Stomach (tissue), 9 donors: ENCODE results near the gene GPC6. TPM values are rescaled to one million over a fixed set of nuclear protein-coding genes. Genes with fewer than 3 reads are reported as not detected.

Source experiments
- DNase-seq, 2 donors: peaks; one replicate each; pipeline versions ENCODE4 v3.0.0 to v3.0.0-alpha.2; 2013 to 2019
- H3K27ac ChIP-seq, 5 donors: fragments of 200-600 bp in 4 of 5; sonication (generic) in 4 of 5; one replicate each; pipeline ENCODE4 v1.5.1; 2013 to 2019; ENCODE audit warnings: mild to moderate bottlenecking in 1 of 5, moderate library complexity in 1 of 5
- H3K27me3 ChIP-seq, 3 donors: fragments of 200-600 bp; sonication (generic); one replicate each; pipeline ENCODE4 v1.5.1; 2017 to 2019; ENCODE audit warnings: mixed run types in 1 of 3
- H3K36me3 ChIP-seq, 4 donors: fragments of 200-600 bp; sonication (generic); 1 replicate in 3 of 4; 2 replicates in 1 of 4; pipeline ENCODE4 v1.5.1; 2016 to 2019
- H3K4me1 ChIP-seq, 4 donors: fragments of 200-600 bp; sonication (generic); one replicate each; pipeline ENCODE4 v1.5.1; 2016 to 2019
- H3K4me3 ChIP-seq, 4 donors: fragments of 200-600 bp; sonication (generic) in 3 of 4; one replicate each; pipeline ENCODE4 v1.5.1; 2016 to 2019; ENCODE audit warnings: mild to moderate bottlenecking in 1 of 4
- H3K9me3 ChIP-seq, 4 donors: fragments of 200-600 bp; sonication (generic); one replicate each; pipeline ENCODE4 v1.5.1; 2016 to 2019
- CTCF ChIP-seq, 7 experiments: fragments of 450-650 bp in 4 of 7; fragments of 200-600 bp in 3 of 7; sonication (generic) in 3 of 7; IDR thresholded peaks; one replicate each; pipeline ENCODE4 v1.5.1; 2016 to 2019; ENCODE audit warnings: antibody characterized with exemption in 7 of 7, control low read depth in 2 of 7, mild to moderate bottlenecking in 1 of 7
- EP300 ChIP-seq: sonication (generic); formaldehyde crosslinking; IDR thresholded peaks from one replicate; pipeline ENCODE4 v1.6.1; 2017; ENCODE audit warnings: antibody characterized with exemption
- POLR2A ChIP-seq, 4 donors: fragments of 450-650 bp; IDR thresholded peaks; one replicate each; pipeline ENCODE4 v1.6.1; 2016; ENCODE audit warnings: antibody characterized with exemption in 4 of 4, control low read depth in 2 of 4, mild to moderate bottlenecking in 1 of 4, moderate library complexity in 1 of 4
- POLR2AphosphoS5 ChIP-seq, 3 donors: sonication (generic); formaldehyde crosslinking; IDR thresholded peaks; one replicate each; pipeline ENCODE4 v1.6.1; 2016; ENCODE audit warnings: antibody characterized with exemption in 3 of 3
- WGBS, 5 donors: extraction: QIAGEN DNeasy Blood & Tissue Kit in 3 of 5; methylation state at CpG; one replicate each; pipeline versions ENCODE4 v1.1.5 to v1.1.7; 2013 to 2018; 5-methylcytosine and 5-hydroxymethylcytosine counted together
- intact Hi-C: fragments of 100-400 bp; cut with DNase I; formaldehyde crosslinking; loops from one replicate; pipeline ENCODE4 v1.15.1; 2023; ENCODE audit warnings: low total_unique reads
- polyA plus RNA-seq, 3 donors: library from polyadenylated mRNA; stranded (reverse); fragments of 200-250 nt; gene quantifications; one replicate each; pipeline ENCODE4 v1.2.3, GENCODE V29; 2013
- total RNA-seq, 5 donors: library from RNA; depleted of rRNA; stranded (reverse); fragments of >200 nt; gene quantifications; one replicate each; pipeline versions ENCODE4 v1.1.0 to v1.2.3, GENCODE V29; 2014 to 2016
- donor health status: healthy with polysubstance abuse.
- donor health status: Bipolar disorder and iron deficiency.
- donor health status: healthy.

Gene GPC6
- total and polyA plus RNA-seq, 8 donors = 0.70 to 52.7 (median 5.6) TPM

DNA sequence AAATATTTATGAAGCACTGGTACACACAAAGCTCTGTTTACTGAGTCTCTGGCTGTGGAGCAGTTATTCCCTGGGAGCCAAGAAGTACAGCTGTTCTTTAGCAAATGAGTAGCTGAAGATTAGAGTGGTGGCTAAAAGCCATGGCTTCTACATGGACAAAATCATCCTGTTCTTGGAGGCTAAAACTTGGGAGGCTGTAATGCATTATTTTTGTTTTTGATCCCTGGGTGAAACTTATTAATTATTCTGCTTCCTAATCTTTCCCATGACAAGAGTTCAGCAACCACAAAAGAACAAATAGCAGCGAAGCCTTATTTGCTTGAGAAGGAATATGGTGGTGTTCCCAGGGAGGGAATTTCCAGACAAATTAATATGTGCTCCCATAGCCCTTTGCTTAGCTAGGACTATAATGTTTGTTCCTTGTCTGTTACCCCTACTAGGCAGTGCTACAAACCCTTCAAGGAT lies 1143.4 kb downstream of the GPC6 start:
- peak overlapping the region in 1 of 5 donors; percentile 4 for H3K27ac ChIP-seq
- intact Hi-C loops = no loop called here
- peak in 1 of 2 donors; percentile 90 for DNase-seq

DNA sequence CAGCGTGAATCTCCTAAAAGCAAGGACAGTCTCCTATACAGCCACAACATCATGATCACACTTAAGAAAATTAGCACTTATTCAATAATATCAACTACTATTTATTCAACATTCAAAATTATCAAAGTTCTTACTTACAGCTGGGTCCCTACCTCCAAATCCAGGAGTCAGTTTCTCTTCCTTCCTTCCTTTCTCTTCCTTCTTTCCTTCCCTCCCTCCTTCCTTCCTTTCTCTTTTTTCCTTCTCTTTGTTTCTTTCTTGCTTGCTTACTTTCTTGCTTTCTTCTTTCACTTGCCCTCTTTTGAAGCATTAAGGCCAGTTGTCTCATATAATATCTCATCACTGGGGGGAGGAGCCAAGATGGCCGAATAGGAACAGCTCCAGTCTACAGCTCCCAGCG lies 1145.2 kb downstream of the GPC6 start:
- H3K27me3 ChIP-seq = no peaks in the 10 kb centered on the region
- H3K4me1 ChIP-seq = peaks cover 0 to 19% (median 0%) of the 10 kb centered on the region in 4 donors
- no peak overlapping the region for H3K27ac ChIP-seq
- TF ChIP-seq POLR2A (IDR thresholded peaks at IDR 0.05) (no peak), CTCF (IDR thresholded peaks at IDR 0.05) (no peak), POLR2AphosphoS5 (IDR thresholded peaks at IDR 0.05) (no peak), EP300 (no peak)
- no peak overlapping the region for H3K4me3 ChIP-seq
- DNase-seq = no peak
- H3K36me3 ChIP-seq = no peaks in the 10 kb centered on the region
- intact Hi-C loops = no loop called here
- WGBS, 5 donors = 81 to 97% (median 93%) methylated on average over 3 of the region's 3 CpGs
- no peaks in the 10 kb centered on the region for H3K9me3 ChIP-seq

More for the DNA sequence above, 1143.4 kb downstream of the GPC6 start:
- TF ChIP-seq POLR2AphosphoS5 (IDR thresholded peaks at IDR 0.05) (peak in 2 of 3 donors; percentile 31 to 66), EP300 (no peak), CTCF (IDR thresholded peaks at IDR 0.05) (no peak), POLR2A (IDR thresholded peaks at IDR 0.05) (no peak)
- no peak overlapping the region for H3K4me3 ChIP-seq
- no peaks in the 10 kb centered on the region for H3K27me3 ChIP-seq
- H3K36me3 ChIP-seq = no peaks in the 10 kb centered on the region
- peaks cover 0 to 19% (median 0%) of the 10 kb centered on the region in 4 donors for H3K4me1 ChIP-seq
- H3K9me3 ChIP-seq = no peaks in the 10 kb centered on the region
- 32 to 54% (median 37%) methylated on average over 1 of the region's 1 CpG for WGBS, 5 donors

DNA sequence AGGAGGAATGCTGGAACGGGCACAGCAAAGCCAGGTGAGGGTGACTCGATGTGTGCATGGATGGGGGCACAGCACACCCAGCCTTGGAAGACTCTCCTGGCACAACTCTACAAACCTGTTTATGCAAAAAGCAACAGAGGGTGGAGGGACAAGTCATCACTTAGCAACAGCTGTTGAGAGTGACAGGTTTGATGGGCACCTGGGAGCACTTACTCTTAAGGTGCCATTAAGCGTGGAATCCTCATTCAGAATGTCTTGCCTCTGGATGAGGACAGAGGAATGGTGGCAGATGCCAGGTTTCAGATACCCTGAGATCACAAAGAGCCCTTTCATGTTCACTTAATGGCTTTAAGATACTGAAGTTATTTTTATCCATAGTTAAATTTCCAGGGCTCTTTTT lies 1155.9 kb downstream of the GPC6 start:
- no peak overlapping the region for H3K27ac ChIP-seq
- no peaks in the 10 kb centered on the region for H3K9me3 ChIP-seq
- no peaks in the 10 kb centered on the region for H3K27me3 ChIP-seq
- intact Hi-C loops = no loop called here
- no peaks in the 10 kb centered on the region for H3K36me3 ChIP-seq
- no peak for TF ChIP-seq POLR2AphosphoS5 (IDR thresholded peaks at IDR 0.05)
- TF ChIP-seq POLR2A (IDR thresholded peaks at IDR 0.05) = no peak
- WGBS, 5 donors = 79 to 92% (median 90%) methylated on average over 3 of the region's 3 CpGs
- no peak for DNase-seq
- no peak overlapping the region for H3K4me3 ChIP-seq
- H3K4me1 ChIP-seq = no peaks in the 10 kb centered on the region

GRCh38 chr13:94382960-94383359 lies 1156.4 kb downstream of the GPC6 start:
- intact Hi-C loops = no loop called here
- TF ChIP-seq POLR2AphosphoS5 (IDR thresholded peaks at IDR 0.05) (no peak), EP300 (no peak), POLR2A (IDR thresholded peaks at IDR 0.05) (no peak), CTCF (IDR thresholded peaks at IDR 0.05) (no peak)
- Histone ChIP-seq H3K4me1 (no peaks in the 10 kb centered on the region), H3K27me3 (no peaks in the 10 kb centered on the region), H3K9me3 (no peaks in the 10 kb centered on the region), H3K4me3 (no peak overlapping the region), H3K27ac (no peak overlapping the region), H3K36me3 (no peaks in the 10 kb centered on the region)
- no peak for DNase-seq
- 60 to 75% (median 67%) methylated on average over 5 of the region's 5 CpGs for WGBS, 5 donors

DNA sequence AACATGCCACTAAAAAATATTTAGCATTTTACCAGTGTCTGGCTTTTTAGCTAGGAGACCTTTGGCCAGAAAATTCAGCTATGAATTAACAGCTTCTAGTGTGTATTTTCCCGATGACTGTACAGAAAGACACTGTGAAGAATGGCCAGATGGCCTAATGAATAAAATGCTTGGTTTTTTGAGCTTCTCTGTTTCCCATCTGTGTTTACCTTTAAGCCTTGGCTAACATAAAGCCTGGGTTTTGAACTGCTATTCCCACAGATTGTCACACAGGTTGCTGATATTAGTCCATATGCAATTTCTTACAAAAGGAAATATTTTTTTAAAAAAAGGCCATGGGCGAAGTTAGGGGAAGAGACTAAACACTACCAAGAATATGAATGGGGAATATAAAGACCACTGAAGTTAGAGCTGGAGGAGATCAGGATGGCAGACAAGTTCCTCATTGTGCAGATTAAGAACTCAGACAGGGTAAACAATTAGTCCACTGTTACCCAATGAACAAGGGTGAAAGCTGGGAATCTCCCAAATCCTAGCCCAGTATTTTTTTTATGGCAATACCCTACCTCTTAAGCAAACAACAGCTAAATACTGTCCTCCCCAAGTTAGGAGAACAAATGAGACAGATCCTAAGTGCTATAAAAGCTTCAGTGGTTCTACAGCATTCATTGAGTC lies 1157.8 kb downstream of the GPC6 start:
- H3K27me3 ChIP-seq = no peaks in the 10 kb centered on the region
- H3K4me1 ChIP-seq = no peaks in the 10 kb centered on the region
- no peak overlapping the region for H3K27ac ChIP-seq
- H3K9me3 ChIP-seq = no peaks in the 10 kb centered on the region
- no peak overlapping the region for H3K4me3 ChIP-seq
- DNase-seq = peak in 1 of 2 donors; percentile 20
- 63 to 77% (median 74%) methylated on average over 2 of the region's 2 CpGs for WGBS, 5 donors
- intact Hi-C loops = no loop called here
- H3K36me3 ChIP-seq = no peaks in the 10 kb centered on the region
- no peak for TF ChIP-seq EP300
- no peak for TF ChIP-seq POLR2AphosphoS5 (IDR thresholded peaks at IDR 0.05)
- TF ChIP-seq CTCF (IDR thresholded peaks at IDR 0.05) = no peak
- TF ChIP-seq POLR2A (IDR thresholded peaks at IDR 0.05) = no peak
